Lung (tissue), 12 donors: ENCODE results near the gene CUL3. TPM values are rescaled to one million over a fixed set of nuclear protein-coding genes. Genes with fewer than 3 reads are reported as not detected.

Experiments
- ATAC-seq: fragments of 200-7000 bp; cut with Tn5 transposase; one replicate; pipeline ENCODE4 v1.9.1; 2020; ENCODE audit warnings: moderate number of reproducible peaks; ENCODE audit not compliant: insufficient read depth, low FRiP score
- DNase-seq, 3 donors: peaks; one replicate each; pipeline ENCODE4 v3.0.0-alpha.2; 2013 to 2017
- H3K27ac ChIP-seq, 2 donors: one replicate each; pipeline ENCODE4 v1.5.1; 2013; ENCODE audit warnings: mild to moderate bottlenecking in 2 of 2, moderate library complexity in 2 of 2, control low read depth in 1 of 2, inconsistent platforms in 1 of 2, low read depth in 1 of 2, low read length in 1 of 2
- H3K27me3 ChIP-seq, 3 donors: one replicate each; pipeline ENCODE4 v1.5.1; 2013; ENCODE audit warnings: low read length in 2 of 3; ENCODE audit not compliant: control insufficient read depth in 3 of 3, insufficient read depth in 3 of 3
- H3K36me3 ChIP-seq, 4 donors: one replicate each; pipeline ENCODE4 v1.5.1; 2013; ENCODE audit warnings: low read length in 4 of 4, mild to moderate bottlenecking in 1 of 4, moderate library complexity in 1 of 4; ENCODE audit not compliant: control insufficient read depth in 4 of 4, insufficient read depth in 4 of 4
- H3K4me1 ChIP-seq, 5 donors: one replicate each; pipeline ENCODE4 v1.5.1; 2013; ENCODE audit warnings: low read length in 5 of 5, mild to moderate bottlenecking in 2 of 5, moderate library complexity in 1 of 5; ENCODE audit not compliant: control insufficient read depth in 5 of 5, insufficient read depth in 5 of 5
- H3K4me3 ChIP-seq: one replicate; pipeline ENCODE4 v1.5.1; 2013; ENCODE audit warnings: mild to moderate bottlenecking, control low read depth, moderate library complexity
- H3K9ac ChIP-seq, 2 donors: one replicate each; pipeline ENCODE4 v1.5.1; 2013; ENCODE audit warnings: low read length in 2 of 2, control low read depth in 1 of 2; ENCODE audit not compliant: insufficient read depth in 1 of 2
- H3K9me3 ChIP-seq, 4 donors: one replicate each; pipeline ENCODE4 v1.5.1; 2013; ENCODE audit warnings: low read length in 3 of 4, mild to moderate bottlenecking in 1 of 4, moderate library complexity in 1 of 4; ENCODE audit not compliant: control insufficient read depth in 4 of 4, insufficient read depth in 3 of 4
- CTCF ChIP-seq: IDR thresholded peaks from 2 replicates; pipeline ENCODE4 v1.5.1; 2012; ENCODE audit warnings: mild to moderate bottlenecking; ENCODE audit errors: control extremely low read depth, extremely low read depth
- WGBS, 2 donors: extraction: QIAGEN DNeasy Blood & Tissue Kit; methylation state at CpG; one replicate each; pipeline ENCODE4 v1.1.7; 2013; 5-methylcytosine and 5-hydroxymethylcytosine counted together
- polyA plus RNA-seq, 2 donors: library from polyadenylated mRNA; stranded (reverse); fragments of 200-250 nt; gene quantifications; one replicate each; pipeline ENCODE4 v1.2.1, GENCODE V29; 2013
- total RNA-seq, 2 donors: library from RNA; depleted of rRNA in 1 of 2; stranded (reverse); fragments of >200 nt in 1 of 2; gene quantifications; one replicate each; pipeline ENCODE4 v1.2.1, GENCODE V29; 2014 to 2021
- donor health status: control.
- donor health status: control.
- donor health status: Bipolar disorder and iron deficiency.
- donor health status: healthy.
- donor health status: DM: yes; HTN: yes; CAD: no.

Gene CUL3
- total and polyA plus RNA-seq, 4 donors: 45.5 to 120 (median 64.6) TPM

GRCh38 chr2:224561234-224562005 lies 23.7 kb downstream of the CUL3 start:
- H3K4me1 ChIP-seq: peaks cover 0 to 19% (median 5%) of the 10 kb centered on the region in 5 donors
- H3K36me3 ChIP-seq: peaks cover 0 to 12% (median 2%) of the 10 kb centered on the region in 4 donors
- H3K9ac ChIP-seq: no peak overlapping the region
- WGBS, 2 donors: 60 to 63% methylated on average over 7 of the region's 7 CpGs
- H3K27me3 ChIP-seq: no peaks in the 10 kb centered on the region
- TF ChIP-seq CTCF: no peak
- H3K9me3 ChIP-seq: peaks cover 0 to 3% (median 0%) of the 10 kb centered on the region in 4 donors
- DNase-seq: no peak
- ATAC-seq: no peak
- no peak overlapping the region for H3K4me3 ChIP-seq
- H3K27ac ChIP-seq: no peak overlapping the region

DNA sequence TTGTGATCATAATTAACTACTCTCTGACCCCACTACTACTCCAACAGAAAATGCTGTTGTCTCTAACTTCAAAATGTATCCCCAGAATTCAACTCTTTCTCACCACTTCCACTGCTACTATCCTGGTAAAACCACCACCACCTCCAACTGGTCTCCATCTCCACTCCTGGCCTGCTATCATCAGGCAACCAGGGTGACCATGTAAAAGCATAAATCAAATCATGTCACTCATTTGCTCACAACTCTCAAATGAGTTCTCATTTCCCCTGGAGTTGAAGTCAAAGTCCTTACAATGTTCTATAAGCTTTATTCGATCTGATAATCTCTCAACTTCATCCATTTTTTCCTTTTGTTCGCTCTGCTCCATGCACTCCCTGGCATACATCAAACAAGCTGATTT lies 24.6 kb downstream of the CUL3 start:
- ATAC-seq: no peak
- Histone ChIP-seq H3K36me3 (peaks cover 0 to 6% (median 2%) of the 10 kb centered on the region in 4 donors), H3K4me1 (peaks cover 0 to 14% (median 3%) of the 10 kb centered on the region in 5 donors), H3K27me3 (no peaks in the 10 kb centered on the region), H3K27ac (no peak overlapping the region), H3K9ac (no peak overlapping the region), H3K4me3 (no peak overlapping the region), H3K9me3 (no peaks in the 10 kb centered on the region)
- no peak for DNase-seq
- WGBS, 2 donors: 93 to 96% methylated on average over 2 of the region's 2 CpGs
- TF ChIP-seq CTCF: no peak

DNA sequence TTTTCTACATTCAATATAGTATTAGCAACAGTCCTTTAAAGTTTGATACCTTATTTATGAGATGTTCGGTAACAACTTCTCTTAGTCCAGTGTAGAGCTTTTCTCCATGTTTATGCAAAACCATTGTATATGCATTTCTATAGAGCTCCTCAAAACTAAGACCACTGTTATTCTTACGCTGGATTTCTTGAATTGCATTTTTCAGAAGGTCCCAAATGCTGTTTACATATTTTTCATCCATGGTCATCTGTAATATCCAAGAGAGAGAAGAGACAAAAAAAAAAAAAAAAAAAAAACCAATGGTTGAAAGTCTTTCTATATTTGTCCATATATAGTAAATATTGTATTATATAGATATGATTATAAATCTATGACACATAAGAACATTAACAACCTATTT lies 27.6 kb downstream of the CUL3 start:
- DNase-seq (no peak), ATAC-seq (no peak)
- no peak overlapping the region for H3K27ac ChIP-seq
- no peak for TF ChIP-seq CTCF
- H3K27me3 ChIP-seq: no peaks in the 10 kb centered on the region
- WGBS, 2 donors: 89 to 97% methylated on average over 2 of the region's 2 CpGs
- no peak overlapping the region for H3K9ac ChIP-seq
- no peaks in the 10 kb centered on the region for H3K9me3 ChIP-seq
- H3K4me1 ChIP-seq: peaks cover 0 to 11% (median 0%) of the 10 kb centered on the region in 5 donors
- no peak overlapping the region for H3K4me3 ChIP-seq
- peaks cover 0 to 6% (median 2%) of the 10 kb centered on the region in 4 donors for H3K36me3 ChIP-seq
